Endothelial cell of umbilical vein (primary cell): ENCODE results near the gene NMBR. TPM values are rescaled to one million over a fixed set of nuclear protein-coding genes. Genes with fewer than 3 reads are reported as not detected.

ENCODE experiments used
- BruUV-seq: library from RNA; stranded (reverse); fragments of 400-500 nt; replicated peaks from 2 replicates; lab custom pipeline; 2021; lab: Mats Ljungman, UMichigan
- CTCF ChIA-PET: fragments of 300-600, 350-600 bp; sonication (Branson Sonifier 250); formaldehyde crosslinking; loops from one replicate; lab custom pipeline; 2021; ENCODE audit warnings: antibody characterized with exemption, inconsistent platforms; lab: Charles Lee
- POLR2A ChIA-PET: fragments of 300-600, 350-600 bp; sonication (Branson Sonifier 250); formaldehyde crosslinking; loops from one replicate; lab custom pipeline; 2021; ENCODE audit warnings: antibody characterized with exemption, inconsistent platforms; lab: Charles Lee
- DNase-seq: peaks from one replicate; pipeline ENCODE4 v3.0.0-alpha.2; 2011; ENCODE audit warnings: low read depth, low spot score
- FAIRE-seq: peaks from 2 replicates; lab custom pipeline; 2011; peaks lifted over from hg19 to GRCh38; lab: Jason Lieb, UNC
- H2AFZ ChIP-seq: 2 replicates; pipeline ENCODE4 v1.6.0; 2012; ENCODE audit warnings: low read depth, low read length, control low read depth, inconsistent platforms
- H3K27ac ChIP-seq: 2 replicates; pipeline ENCODE4 v1.5.1; 2011; ENCODE audit warnings: low read depth, mild to moderate bottlenecking, control low read depth, low read length, moderate library complexity; ENCODE audit not compliant: insufficient read depth
- H3K27me3 ChIP-seq, 2 experiments: 2 replicates each; pipeline versions ENCODE4 v1.6.0 to v1.6.1; 2011; ENCODE audit warnings: low read length in 2 of 2, mixed read lengths in 1 of 2; ENCODE audit not compliant: control insufficient read depth in 2 of 2, insufficient read depth in 2 of 2
- H3K36me3 ChIP-seq, 2 experiments: 2 replicates in 1 of 2; 3 replicates in 1 of 2; pipeline ENCODE4 v1.5.1; 2011; ENCODE audit warnings: low read length in 2 of 2, mild to moderate bottlenecking in 1 of 2, moderate library complexity in 1 of 2; ENCODE audit not compliant: control insufficient read depth in 2 of 2, insufficient read depth in 2 of 2; ENCODE audit errors: extremely low read depth in 1 of 2
- H3K4me1 ChIP-seq: 3 replicates; pipeline ENCODE4 v1.5.1; 2011; ENCODE audit warnings: mild to moderate bottlenecking, low read length; ENCODE audit not compliant: control insufficient read depth, insufficient read depth; ENCODE audit errors: extremely low read depth
- H3K4me2 ChIP-seq: 2 replicates; pipeline ENCODE4 v1.6.1; 2011; ENCODE audit warnings: low read length, control low read depth, mixed read lengths; ENCODE audit not compliant: insufficient read depth
- H3K4me3 ChIP-seq, 3 experiments: fragments of 200-600 bp in 1 of 3; sonication (generic), shearing (Covaris generic) in 1 of 3; replicated peaks in 1 of 3; 2 replicates each; pipeline ENCODE4 v1.5.1; 2011 to 2016; ENCODE audit warnings: control low read depth in 3 of 3, low read length in 3 of 3, mild to moderate bottlenecking in 2 of 3, inconsistent platforms in 1 of 3, low read depth in 1 of 3, moderate library complexity in 1 of 3; ENCODE audit not compliant: insufficient read depth in 1 of 3
- H3K79me2 ChIP-seq: 2 replicates; pipeline ENCODE4 v1.6.0; 2012; ENCODE audit warnings: low read length, inconsistent platforms; ENCODE audit not compliant: control insufficient read depth, insufficient read depth
- H3K9ac ChIP-seq: replicated peaks from 2 replicates; pipeline ENCODE3; 2011; ENCODE audit warnings: low read length, control low read depth; ENCODE audit not compliant: insufficient read depth; ENCODE audit errors: extremely low read depth
- H3K9me1 ChIP-seq: replicated peaks from 3 replicates; pipeline ENCODE4 v1.6.0; 2011; ENCODE audit warnings: mild to moderate bottlenecking, low read length; ENCODE audit not compliant: control insufficient read depth, insufficient read depth; ENCODE audit errors: extremely low read depth
- H3K9me3 ChIP-seq: replicated peaks from 2 replicates; pipeline ENCODE4 v1.5.1; 2012; ENCODE audit warnings: low read length, inconsistent platforms; ENCODE audit not compliant: control insufficient read depth, insufficient read depth
- H4K20me1 ChIP-seq: replicated peaks from 2 replicates; pipeline ENCODE3; 2011; ENCODE audit warnings: mild to moderate bottlenecking, low read length; ENCODE audit not compliant: control insufficient read depth, insufficient read depth; ENCODE audit errors: extremely low read depth
- EZH2 ChIP-seq: IDR thresholded peaks from 2 replicates; pipeline ENCODE4 v1.6.1; 2012; ENCODE audit warnings: borderline replicate concordance, low read depth, mild to moderate bottlenecking, moderate library complexity, low read length, inconsistent platforms; ENCODE audit not compliant: severe bottlenecking
- FOS ChIP-seq: IDR thresholded peaks from 2 replicates; pipeline ENCODE4 v1.6.1; 2011; ENCODE audit warnings: mild to moderate bottlenecking, low read length, moderate library complexity, borderline replicate concordance; ENCODE audit not compliant: insufficient read depth
- GATA2 ChIP-seq: IDR thresholded peaks from 2 replicates; pipeline ENCODE4 v1.7.0; 2011; ENCODE audit warnings: low read depth, mild to moderate bottlenecking, moderate library complexity, mixed read lengths, low read length; ENCODE audit not compliant: insufficient read length, insufficient read depth
- JUN ChIP-seq: IDR thresholded peaks from 2 replicates; pipeline ENCODE4 v1.6.1; 2011; ENCODE audit warnings: borderline replicate concordance, low read depth; ENCODE audit not compliant: insufficient read length, insufficient read depth
- MYC ChIP-seq: IDR thresholded peaks from one replicate; pipeline ENCODE4 v1.6.1; 2011; ENCODE audit warnings: mild to moderate bottlenecking, low read depth, low read length
- POLR2A ChIP-seq: IDR thresholded peaks from 2 replicates; pipeline ENCODE4 v1.6.1; 2012; ENCODE audit warnings: low read depth, mild to moderate bottlenecking, control low read depth, low read length
- POLR2AphosphoS5 ChIP-seq: IDR thresholded peaks from 2 replicates; pipeline ENCODE4 v1.6.1; 2012; ENCODE audit warnings: low read depth, mild to moderate bottlenecking, control low read depth, low read length, moderate library complexity; ENCODE audit not compliant: insufficient read depth
- dilution Hi-C: fragments of 300-500 bp; cut with MboI; formaldehyde crosslinking; loops from one replicate; pipeline ENCODE4 v1.15.0; 2019; ENCODE audit warnings: low sequenced_read_pairs; ENCODE audit not compliant: extremely low pct_ligation_motif_present
- intact Hi-C: fragments of 100-400 bp; cut with micrococcal nuclease; formaldehyde crosslinking; loops from one replicate; pipeline ENCODE4 v1.10.0; 2022
- polyA plus RNA-seq, 4 experiments: library from polyadenylated mRNA; depleted of rRNA in 3 of 4; stranded (reverse) in 3 of 4; unstranded in 1 of 4; fragments of >200 nt; gene quantifications; 2 replicates each; pipeline versions ENCODE4 v1.2.1 to v1.2.3, GENCODE V29; 2011 to 2012; ENCODE audit warnings: missing spikeins in 1 of 4
- total RNA-seq: library from RNA; stranded (reverse); gene quantifications from 2 replicates; pipeline ENCODE4 v1.2.3, GENCODE V29; 2021
- TF ChIP-seq, protein P1 (sequence below): IDR thresholded peaks from 2 replicates; pipeline ENCODE4 v1.6.1; 2011; ENCODE audit not compliant: insufficient read depth, insufficient read length
- TF ChIP-seq, protein P2 (sequence below), 2 donors: IDR thresholded peaks; 1 replicate in 1 of 2; 2 replicates in 1 of 2; pipeline ENCODE4 v1.5.1; 2011; ENCODE audit warnings: low read length in 2 of 2, mild to moderate bottlenecking in 2 of 2, moderate library complexity in 2 of 2, control low read depth in 1 of 2, inconsistent platforms in 1 of 2, low read depth in 1 of 2; ENCODE audit not compliant: insufficient read depth in 1 of 2; ENCODE audit errors: extremely low read depth in 1 of 2

The NMBR gene
- total and polyA plus RNA-seq, 2 donors (not counting 3 experiments of a cell fraction or from before 2014, with no cell fraction given): not detected

DNA sequence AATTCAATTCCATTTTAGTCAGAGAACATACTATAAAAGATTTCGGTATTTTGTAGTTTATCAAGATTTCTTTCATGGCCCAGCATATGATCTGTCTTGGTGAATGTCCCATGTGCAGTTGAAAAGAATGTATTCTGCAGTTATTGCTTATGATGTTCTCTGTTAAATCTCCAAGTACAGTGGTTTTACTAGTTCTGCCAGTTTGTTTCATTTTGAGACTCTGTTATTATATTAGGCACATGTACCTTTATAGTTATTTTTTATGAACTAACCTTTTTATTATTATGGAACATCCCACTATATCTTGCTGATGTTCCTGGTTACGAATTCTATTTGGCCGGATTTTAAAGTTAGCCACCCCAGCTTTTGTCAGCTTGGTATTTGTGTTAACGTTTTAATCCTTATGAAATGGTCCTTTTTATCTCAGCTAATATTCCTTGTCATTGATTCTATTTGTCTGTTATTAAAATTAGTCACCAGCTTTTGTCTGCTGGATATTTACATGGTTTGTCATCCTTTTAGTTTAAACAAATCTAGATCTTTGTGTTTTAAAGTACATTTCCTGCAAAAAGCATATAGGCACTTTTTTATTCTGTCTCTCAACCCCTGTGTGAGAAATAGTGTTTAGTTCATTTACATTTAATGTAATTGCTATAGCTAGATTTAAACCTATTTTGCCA is 49.1 kb upstream of the NMBR start:
- no peak for FAIRE-seq
- peaks cover 0 to 2% of the 10 kb centered on the region in 2 experiments for H3K36me3 ChIP-seq
- DNase-seq: peak; percentile 28
- peak overlapping the region; percentile 38 for H3K9ac ChIP-seq
- H3K9me1 ChIP-seq: no peaks in the 10 kb centered on the region
- H3K4me2 ChIP-seq: peak overlapping the region; percentile 74
- dilution Hi-C loops (no loop called here), intact Hi-C loops (no loop called here)
- CTCF ChIA-PET: interaction anchor here (0.7 to 4.1 kb wide), 7 partner anchors 9 to 278 kb away, joined by 3 to 25 read pairs (median 4); no protein-coding TSS in a partner anchor
- H3K79me2 ChIP-seq: peaks cover 19% of the 10 kb centered on the region
- H3K9me3 ChIP-seq: no peaks in the 10 kb centered on the region
- TSS peak; percentile 88 for BruUV-seq
- H4K20me1 ChIP-seq: no peaks in the 10 kb centered on the region
- H3K4me1 ChIP-seq: peaks cover 37% of the 10 kb centered on the region
- no peak overlapping the region for H2AFZ ChIP-seq
- TF ChIP-seq, protein P1, sequence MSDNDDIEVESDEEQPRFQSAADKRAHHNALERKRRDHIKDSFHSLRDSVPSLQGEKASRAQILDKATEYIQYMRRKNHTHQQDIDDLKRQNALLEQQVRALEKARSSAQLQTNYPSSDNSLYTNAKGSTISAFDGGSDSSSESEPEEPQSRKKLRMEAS: no peak
- TF ChIP-seq MYC (no peak), JUN (peak; percentile 12), FOS (peak; percentile 46)
- no peaks in the 10 kb centered on the region for H3K27me3 ChIP-seq
- H3K27ac ChIP-seq: peak overlapping the region; percentile 59
- H3K4me3 ChIP-seq: peak overlapping the region in 1 of 3 experiments; percentile 11
- POLR2A ChIA-PET: no interaction called here

DNA sequence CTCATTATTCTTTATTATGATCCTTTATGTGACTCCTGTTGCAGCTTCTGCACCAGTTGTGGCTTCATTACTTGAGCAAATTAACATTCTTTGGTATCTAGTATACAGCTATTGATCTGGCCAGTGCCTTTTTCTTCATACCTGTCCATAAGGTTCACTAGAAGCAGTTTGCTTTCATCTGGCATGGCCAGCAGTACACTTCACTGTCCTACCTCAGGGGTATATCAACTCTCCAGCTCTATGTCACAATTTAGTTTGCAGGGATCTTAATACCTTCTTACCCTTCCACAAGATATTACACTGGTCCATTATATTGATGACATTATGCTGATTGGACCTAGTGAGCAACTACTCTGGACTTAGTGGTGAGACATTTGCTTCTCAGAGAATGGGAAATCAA is 46.7 kb upstream of the NMBR start:
- peaks cover 21% of the 10 kb centered on the region for H3K4me1 ChIP-seq
- BruUV-seq: no TSS peak
- TF ChIP-seq POLR2A (no peak), MYC (no peak), FOS (no peak), GATA2 (no peak), EZH2 (no peak), JUN (no peak), POLR2AphosphoS5 (no peak)
- TF ChIP-seq, protein P1: no peak
- TF ChIP-seq, protein P2, sequence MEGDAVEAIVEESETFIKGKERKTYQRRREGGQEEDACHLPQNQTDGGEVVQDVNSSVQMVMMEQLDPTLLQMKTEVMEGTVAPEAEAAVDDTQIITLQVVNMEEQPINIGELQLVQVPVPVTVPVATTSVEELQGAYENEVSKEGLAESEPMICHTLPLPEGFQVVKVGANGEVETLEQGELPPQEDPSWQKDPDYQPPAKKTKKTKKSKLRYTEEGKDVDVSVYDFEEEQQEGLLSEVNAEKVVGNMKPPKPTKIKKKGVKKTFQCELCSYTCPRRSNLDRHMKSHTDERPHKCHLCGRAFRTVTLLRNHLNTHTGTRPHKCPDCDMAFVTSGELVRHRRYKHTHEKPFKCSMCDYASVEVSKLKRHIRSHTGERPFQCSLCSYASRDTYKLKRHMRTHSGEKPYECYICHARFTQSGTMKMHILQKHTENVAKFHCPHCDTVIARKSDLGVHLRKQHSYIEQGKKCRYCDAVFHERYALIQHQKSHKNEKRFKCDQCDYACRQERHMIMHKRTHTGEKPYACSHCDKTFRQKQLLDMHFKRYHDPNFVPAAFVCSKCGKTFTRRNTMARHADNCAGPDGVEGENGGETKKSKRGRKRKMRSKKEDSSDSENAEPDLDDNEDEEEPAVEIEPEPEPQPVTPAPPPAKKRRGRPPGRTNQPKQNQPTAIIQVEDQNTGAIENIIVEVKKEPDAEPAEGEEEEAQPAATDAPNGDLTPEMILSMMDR (IDR thresholded peaks at IDR 0.05; ENCODE audit: extremely low read depth in 1 of 2, insufficient read depth in 1 of 2, low read depth in 1 of 2, low read length in 2 of 2): no peak
- H2AFZ ChIP-seq: no peak overlapping the region
- no peaks in the 10 kb centered on the region for H3K27me3 ChIP-seq
- no peaks in the 10 kb centered on the region for H4K20me1 ChIP-seq
- peaks cover 0 to 2% of the 10 kb centered on the region in 2 experiments for H3K36me3 ChIP-seq
- no peak overlapping the region for H3K4me2 ChIP-seq
- no peak for FAIRE-seq
- no peaks in the 10 kb centered on the region for H3K9me1 ChIP-seq
- ChIA-PET CTCF (no interaction called here), POLR2A (no interaction called here)
- intact Hi-C loops (no loop called here), dilution Hi-C loops (no loop called here)
- H3K79me2 ChIP-seq: peaks cover 19% of the 10 kb centered on the region
- H3K4me3 ChIP-seq: no peak overlapping the region
- H3K27ac ChIP-seq: no peak overlapping the region
- no peak overlapping the region for H3K9ac ChIP-seq
- no peaks in the 10 kb centered on the region for H3K9me3 ChIP-seq
- no peak for DNase-seq
